22Rv1 (cell line): ENCODE measurements around the gene CAPN2.

ENCODE experiments used
- H3K27ac ChIP-seq: fragments of 450-650 bp; 2 replicates; pipeline ENCODE4 v1.5.1; 2017
- CTCF ChIP-seq: fragments of 450-650 bp; IDR thresholded peaks from 2 replicates; pipeline ENCODE4 v1.5.1; 2017; ENCODE audit warnings: mild to moderate bottlenecking
- ZFX ChIP-seq: fragments of 450-650 bp; IDR thresholded peaks from 2 replicates; pipeline ENCODE4 v1.6.1; 2017; ENCODE audit warnings: antibody characterized with exemption, borderline replicate concordance

The CAPN2 gene

GRCh38 chr1:223691121-223691520 is 21.2 kb upstream of the CAPN2 start:
- TF ChIP-seq CTCF (no peak), ZFX (no peak)
- no peak overlapping the region for H3K27ac ChIP-seq

- TF ChIP-seq ZFX: no peak
- TF ChIP-seq CTCF: no peak
- no peak overlapping the region for H3K27ac ChIP-seq
These were observed 17.3 kb upstream of the CAPN2 start for GRCh38 chr1:223695014-223695548.

GRCh38 chr1:223695941-223696340 is 16.4 kb upstream of the CAPN2 start:
- TF ChIP-seq CTCF: no peak
- TF ChIP-seq ZFX: no peak
- H3K27ac ChIP-seq: no peak overlapping the region

GRCh38 chr1:223700388-223700918 is 11.9 kb upstream of the CAPN2 start:
- H3K27ac ChIP-seq: no peak overlapping the region
- TF ChIP-seq CTCF (no peak), ZFX (no peak)

- TF ChIP-seq CTCF (no peak), ZFX (no peak)
- H3K27ac ChIP-seq: no peak overlapping the region
These were observed 11.2 kb upstream of the CAPN2 start for GRCh38 chr1:223700942-223701637.

- no peak overlapping the region for H3K27ac ChIP-seq
- no peak for TF ChIP-seq ZFX
- no peak for TF ChIP-seq CTCF
These were observed 9.3 kb upstream of the CAPN2 start for GRCh38 chr1:223702735-223703667.

GRCh38 chr1:223703668-223704013 is 8.7 kb upstream of the CAPN2 start:
- TF ChIP-seq CTCF: no peak
- TF ChIP-seq ZFX: no peak
- no peak overlapping the region for H3K27ac ChIP-seq
